Neuronal stem cell (in vitro differentiated cells): ENCODE data around the gene EBLN2. TPM values are rescaled to one million over a fixed set of nuclear protein-coding genes. Genes with fewer than 3 reads are reported as not detected.

ENCODE experiments used
- DNase-seq: peaks from one replicate; pipeline ENCODE4 v3.0.0-alpha.2; 2013; ENCODE audit warnings: low spot score
- H2AFZ ChIP-seq: one replicate; pipeline ENCODE4 v1.6.1; 2013; ENCODE audit warnings: mild to moderate bottlenecking, low read length, inconsistent platforms
- H2AK5ac ChIP-seq: 2 replicates; pipeline ENCODE4 v1.6.1; 2013; ENCODE audit warnings: low read depth, mild to moderate bottlenecking, inconsistent platforms, low read length, moderate library complexity, mixed read lengths
- H2BK120ac ChIP-seq: 2 replicates; pipeline ENCODE4 v1.6.1; 2013; ENCODE audit warnings: low read depth, mild to moderate bottlenecking, inconsistent platforms, low read length, moderate library complexity, mixed read lengths
- H2BK12ac ChIP-seq: one replicate; pipeline ENCODE4 v1.6.1; 2013; ENCODE audit warnings: low read length, inconsistent platforms
- H2BK15ac ChIP-seq: 2 replicates; pipeline ENCODE4 v1.6.1; 2013; ENCODE audit warnings: mild to moderate bottlenecking, low read length, inconsistent platforms, mixed read lengths
- H2BK5ac ChIP-seq: one replicate; pipeline ENCODE4 v1.6.1; 2013; ENCODE audit warnings: inconsistent platforms, mild to moderate bottlenecking, low read length, moderate library complexity
- H3K14ac ChIP-seq: one replicate; pipeline ENCODE4 v1.6.1; 2013; ENCODE audit warnings: low read length, inconsistent platforms
- H3K18ac ChIP-seq: 2 replicates; pipeline ENCODE4 v1.6.1; 2013; ENCODE audit warnings: low read length, inconsistent platforms
- H3K23ac ChIP-seq: 2 replicates; pipeline ENCODE4 v1.6.1; 2013; ENCODE audit warnings: low read depth, mild to moderate bottlenecking, mixed read lengths, low read length, inconsistent platforms; ENCODE audit not compliant: poor library complexity
- H3K27ac ChIP-seq: replicated peaks from 3 replicates; pipeline ENCODE4 v1.5.1; 2013; ENCODE audit warnings: low read length, inconsistent platforms
- H3K27me3 ChIP-seq, 3 experiments: 2 replicates each; pipeline ENCODE4 v1.6.1; 2013; ENCODE audit warnings: low read length in 3 of 3, mild to moderate bottlenecking in 2 of 3, inconsistent platforms in 1 of 3, low read depth in 1 of 3, mixed read lengths in 1 of 3, moderate library complexity in 1 of 3; ENCODE audit not compliant: control insufficient read depth in 3 of 3, insufficient read depth in 3 of 3
- H3K36me3 ChIP-seq, 2 donors: replicated peaks in 1 of 2; 2 replicates each; pipeline ENCODE4 v1.6.1; 2013; ENCODE audit warnings: low read length in 2 of 2; ENCODE audit not compliant: control insufficient read depth in 2 of 2, insufficient read depth in 2 of 2
- H3K4ac ChIP-seq: 2 replicates; pipeline ENCODE4 v1.6.1; 2013; ENCODE audit warnings: inconsistent platforms, mild to moderate bottlenecking, low read length, moderate library complexity
- H3K4me1 ChIP-seq, 2 donors: 1 replicate in 1 of 2; 2 replicates in 1 of 2; pipeline ENCODE4 v1.6.1; 2013; ENCODE audit warnings: low read length in 2 of 2, low read depth in 1 of 2; ENCODE audit not compliant: control insufficient read depth in 2 of 2, insufficient read depth in 1 of 2
- H3K4me2 ChIP-seq: one replicate; pipeline ENCODE4 v1.6.1; 2013; ENCODE audit warnings: mild to moderate bottlenecking, low read length, inconsistent platforms; ENCODE audit not compliant: insufficient read depth, poor library complexity, severe bottlenecking
- H3K4me3 ChIP-seq, 2 donors: 2 replicates each; pipeline ENCODE4 v1.5.1; 2013; ENCODE audit warnings: low read length in 2 of 2, mild to moderate bottlenecking in 2 of 2, inconsistent platforms in 1 of 2, moderate library complexity in 1 of 2
- H3K79me1 ChIP-seq: one replicate; pipeline ENCODE4 v1.6.1; 2013; ENCODE audit warnings: low read depth, mild to moderate bottlenecking, inconsistent platforms, low read length, moderate library complexity
- H3K9ac ChIP-seq: one replicate; pipeline ENCODE4 v1.6.1; 2013; ENCODE audit warnings: mild to moderate bottlenecking, low read depth, low read length, inconsistent platforms; ENCODE audit not compliant: poor library complexity
- H3K9me3 ChIP-seq, 2 donors: replicated peaks in 1 of 2; 2 replicates each; pipeline versions ENCODE3 to v1.6.1; 2013; ENCODE audit warnings: low read length in 2 of 2, mild to moderate bottlenecking in 2 of 2, inconsistent platforms in 1 of 2, low read depth in 1 of 2, mixed read lengths in 1 of 2, moderate library complexity in 1 of 2; ENCODE audit not compliant: control insufficient read depth in 2 of 2, insufficient read depth in 1 of 2
- H4K8ac ChIP-seq: one replicate; pipeline ENCODE4 v1.6.1; 2013; ENCODE audit warnings: low read depth, mild to moderate bottlenecking, inconsistent platforms, low read length, moderate library complexity
- H4K91ac ChIP-seq: one replicate; pipeline ENCODE4 v1.6.1; 2013; ENCODE audit warnings: low read length, low read depth, mild to moderate bottlenecking, inconsistent platforms; ENCODE audit not compliant: poor library complexity
- WGBS, 2 donors: extraction: QIAGEN DNeasy Blood & Tissue Kit; methylation state at CpG; one replicate each; pipeline ENCODE4 v1.1.7; 2013; ENCODE audit warnings: missing lambda C conversion rate in 2 of 2, mixed read lengths in 1 of 2; ENCODE audit not compliant: insufficient read length in 2 of 2, insufficient replicate concordance in 1 of 2; ENCODE audit errors: extremely low coverage in 2 of 2; 5-methylcytosine and 5-hydroxymethylcytosine counted together
- small RNA-seq: library from polyadenylated mRNA; stranded (forward); fragments of <200 nt; extraction: miRNeasy Mini kit (QIAGEN cat#:217004); gene quantifications from one replicate; pipeline ENCODE3, GENCODE V24; 2013; ENCODE audit not compliant: insufficient read depth

The EBLN2 gene

GRCh38 chr3:73108750-73109149 is 47.3 kb downstream of the EBLN2 start:
- H3K4me2 ChIP-seq = no peak overlapping the region
- no peak overlapping the region for H3K4ac ChIP-seq
- H2BK15ac ChIP-seq = no peak overlapping the region
- H3K27ac ChIP-seq = no peak overlapping the region
- no peaks in the 10 kb centered on the region for H3K27me3 ChIP-seq
- H3K4me3 ChIP-seq = no peak overlapping the region
- no peak overlapping the region for H2AFZ ChIP-seq
- no peak overlapping the region for H3K14ac ChIP-seq
- no peak overlapping the region for H4K91ac ChIP-seq
- H3K4me1 ChIP-seq = no peaks in the 10 kb centered on the region
- H3K18ac ChIP-seq = no peak overlapping the region
- DNase-seq = no peak
- H2BK120ac ChIP-seq = no peak overlapping the region
- no peaks in the 10 kb centered on the region for H3K36me3 ChIP-seq
- H3K79me1 ChIP-seq = no peaks in the 10 kb centered on the region
- no peak overlapping the region for H4K8ac ChIP-seq
- H3K9me3 ChIP-seq = no peaks in the 10 kb centered on the region
- no peak overlapping the region for H2BK12ac ChIP-seq
- H2BK5ac ChIP-seq = no peak overlapping the region
- no CpG with 5 or more reads among the region's 3 CpGs for WGBS, 2 donors
- no peak overlapping the region for H3K9ac ChIP-seq
- H3K23ac ChIP-seq = no peak overlapping the region
- no peak overlapping the region for H2AK5ac ChIP-seq

GRCh38 chr3:73110530-73110929 is 49.1 kb downstream of the EBLN2 start:
- Histone ChIP-seq H3K4me1 (no peaks in the 10 kb centered on the region), H3K4me3 (no peak overlapping the region), H2BK120ac (no peak overlapping the region), H4K91ac (no peak overlapping the region), H2BK15ac (no peak overlapping the region), H3K27ac (no peak overlapping the region), H3K4ac (no peak overlapping the region), H2BK5ac (no peak overlapping the region), H3K79me1 (no peaks in the 10 kb centered on the region), H3K14ac (no peak overlapping the region), H3K9ac (no peak overlapping the region), H2BK12ac (no peak overlapping the region), H4K8ac (no peak overlapping the region), H3K23ac (no peak overlapping the region), H3K4me2 (no peak overlapping the region), H3K27me3 (no peaks in the 10 kb centered on the region), H3K9me3 (no peaks in the 10 kb centered on the region), H3K36me3 (no peaks in the 10 kb centered on the region), H2AK5ac (no peak overlapping the region), H2AFZ (no peak overlapping the region), H3K18ac (no peak overlapping the region)
- no CpG with 5 or more reads among the region's 20 CpGs for WGBS, 2 donors
- DNase-seq = no peak

Small RNA genes within 50 kb of the gene (small RNA-seq; reads per million reads assigned to genes)
- gene RNU2-64P (not detected), gene RNU6-557P (not detected), gene RNU7-19P (not detected)
